ENCODE results near the gene ASTN2.

The ASTN2 gene

DNA sequence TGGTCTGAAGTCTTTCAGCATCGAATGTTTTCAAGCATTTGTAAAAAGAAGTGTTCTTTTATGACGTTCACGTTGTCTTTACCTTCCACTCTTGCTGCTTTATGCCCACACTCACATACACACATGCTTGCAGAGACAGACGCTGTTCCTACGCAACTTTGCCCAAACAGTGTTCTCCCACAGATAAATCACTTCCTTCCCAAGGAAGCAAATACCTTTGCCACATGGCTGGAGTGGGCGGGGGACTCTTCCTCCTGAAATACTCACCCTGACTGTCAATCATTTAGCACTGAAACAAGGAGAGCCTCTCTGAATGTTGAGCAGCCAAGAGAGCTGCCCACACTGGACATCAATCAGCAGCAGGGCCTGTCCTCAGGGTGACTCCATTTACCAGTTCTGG lies 22.4 kb upstream of the ASTN2 start:
- Histone ChIP-seq H3K9me3 (ENCODE audit: insufficient read depth, low read length, severe bottlenecking) (no peaks in the 10 kb centered on the region), H3K36me3 (ENCODE audit: insufficient read depth, low read length) (no peaks in the 10 kb centered on the region), H3K79me2 (ENCODE audit: insufficient read depth, low read length) (no peaks in the 10 kb centered on the region), H3K27ac (ENCODE audit: low read length) (no peak overlapping the region), H2AFZ (ENCODE audit: low read depth, low read length) (no peak overlapping the region), H3K4me1 (ENCODE audit: insufficient read depth, low read length) (no peaks in the 10 kb centered on the region), H3K4me2 (ENCODE audit: insufficient read depth, low read length) (no peak overlapping the region), H4K20me1 (ENCODE audit: insufficient read depth, low read length) (no peaks in the 10 kb centered on the region), H3K4me3 (ENCODE audit: low read depth in 1 of 2, low read length in 2 of 2) (no peak overlapping the region), H3K9ac (ENCODE audit: low read depth, low read length) (no peak overlapping the region), H3K27me3 (ENCODE audit: insufficient read depth, low read length, poor library complexity) (no peaks in the 10 kb centered on the region)
- ATAC-seq (ENCODE audit: insufficient read depth, low read depth) (no peak), DNase-seq (no peak)
- TF ChIP-seq CTCF (IDR thresholded peaks at IDR 0.05; ENCODE audit: borderline replicate concordance, extremely low read depth, low read length, poor library complexity, severe bottlenecking): no peak
- no peak for TF ChIP-seq EZH2 (IDR thresholded peaks at IDR 0.05; ENCODE audit: borderline replicate concordance, low read depth, low read length, severe bottlenecking)

GRCh38 chr9:117435630-117436261 lies 20.9 kb upstream of the ASTN2 start:
- no peak overlapping the region for H3K4me3 ChIP-seq (ENCODE audit: low read depth in 1 of 2, low read length in 2 of 2)
- no peak for TF ChIP-seq CTCF (IDR thresholded peaks at IDR 0.05; ENCODE audit: borderline replicate concordance, extremely low read depth, low read length, poor library complexity, severe bottlenecking)
- TF ChIP-seq EZH2 (IDR thresholded peaks at IDR 0.05; ENCODE audit: borderline replicate concordance, low read depth, low read length, severe bottlenecking): no peak
- H3K79me2 ChIP-seq (ENCODE audit: insufficient read depth, low read length): no peaks in the 10 kb centered on the region
- no peaks in the 10 kb centered on the region for H3K9me3 ChIP-seq (ENCODE audit: insufficient read depth, low read length, severe bottlenecking)
- H3K27me3 ChIP-seq (ENCODE audit: insufficient read depth, low read length, poor library complexity): no peaks in the 10 kb centered on the region
- no peak overlapping the region for H3K27ac ChIP-seq (ENCODE audit: low read length)
- DNase-seq (no peak), ATAC-seq (ENCODE audit: insufficient read depth, low read depth) (no peak)
- no peaks in the 10 kb centered on the region for H4K20me1 ChIP-seq (ENCODE audit: insufficient read depth, low read length)
- no peak overlapping the region for H2AFZ ChIP-seq (ENCODE audit: low read depth, low read length)
- H3K4me1 ChIP-seq (ENCODE audit: insufficient read depth, low read length): no peaks in the 10 kb centered on the region
- no peak overlapping the region for H3K4me2 ChIP-seq (ENCODE audit: insufficient read depth, low read length)
- H3K9ac ChIP-seq (ENCODE audit: low read depth, low read length): no peak overlapping the region
- H3K36me3 ChIP-seq (ENCODE audit: insufficient read depth, low read length): no peaks in the 10 kb centered on the region

- DNase-seq (no peak), ATAC-seq (ENCODE audit: insufficient read depth, low read depth) (no peak)
- no peaks in the 10 kb centered on the region for H3K79me2 ChIP-seq (ENCODE audit: insufficient read depth, low read length)
- no peaks in the 10 kb centered on the region for H4K20me1 ChIP-seq (ENCODE audit: insufficient read depth, low read length)
- no peak overlapping the region for H3K4me3 ChIP-seq (ENCODE audit: low read depth in 1 of 2, low read length in 2 of 2)
- no peaks in the 10 kb centered on the region for H3K27me3 ChIP-seq (ENCODE audit: insufficient read depth, low read length, poor library complexity)
- no peaks in the 10 kb centered on the region for H3K4me1 ChIP-seq (ENCODE audit: insufficient read depth, low read length)
- no peak overlapping the region for H2AFZ ChIP-seq (ENCODE audit: low read depth, low read length)
- H3K36me3 ChIP-seq (ENCODE audit: insufficient read depth, low read length): no peaks in the 10 kb centered on the region
- H3K9ac ChIP-seq (ENCODE audit: low read depth, low read length): no peak overlapping the region
- no peaks in the 10 kb centered on the region for H3K9me3 ChIP-seq (ENCODE audit: insufficient read depth, low read length, severe bottlenecking)
- TF ChIP-seq CTCF (IDR thresholded peaks at IDR 0.05; ENCODE audit: borderline replicate concordance, extremely low read depth, low read length, poor library complexity, severe bottlenecking): no peak
- no peak for TF ChIP-seq EZH2 (IDR thresholded peaks at IDR 0.05; ENCODE audit: borderline replicate concordance, low read depth, low read length, severe bottlenecking)
- H3K27ac ChIP-seq (ENCODE audit: low read length): no peak overlapping the region
- no peak overlapping the region for H3K4me2 ChIP-seq (ENCODE audit: insufficient read depth, low read length)
These were observed 19.7 kb upstream of the ASTN2 start for GRCh38 chr9:117434566-117434965.

All from DND-41 (cell line).